Natural killer cell (primary cell): ENCODE results near the gene HCFC1. TPM values are rescaled to one million over a fixed set of nuclear protein-coding genes. Genes with fewer than 3 reads are reported as not detected.
A peak's percentile ranks its signal among the peaks of the same experiment; 100 is the strongest.

Experiments
- ATAC-seq, 3 donors: fragments of 150-1000 bp in 2 of 3; fragments of 200-7000 bp in 1 of 3; cut with Tn5 transposase; 1 replicate in 1 of 3; 2 replicates in 2 of 3; pipeline ENCODE4 v1.10.0; 2021; ENCODE audit warnings: mild to moderate bottlenecking in 2 of 3, moderate library complexity in 2 of 3
- DNase-seq, 2 donors: peaks; one replicate each; pipeline versions ENCODE4 v3.0.0 to v3.0.0-alpha.2; 2013 to 2021; ENCODE audit warnings: mixed read lengths in 1 of 2
- H3K27ac ChIP-seq: one replicate; pipeline ENCODE4 v1.5.1; 2013; ENCODE audit warnings: mild to moderate bottlenecking, low read length
- H3K27me3 ChIP-seq: one replicate; pipeline ENCODE4 v1.6.1; 2013; ENCODE audit warnings: low read length; ENCODE audit not compliant: control insufficient read depth, insufficient read depth
- H3K36me3 ChIP-seq: one replicate; pipeline ENCODE4 v1.6.1; 2013; ENCODE audit warnings: low read length; ENCODE audit not compliant: control insufficient read depth, insufficient read depth
- H3K4me1 ChIP-seq: one replicate; pipeline ENCODE4 v1.6.1; 2013; ENCODE audit warnings: low read length; ENCODE audit not compliant: control insufficient read depth, insufficient read depth
- H3K4me3 ChIP-seq: one replicate; pipeline ENCODE4 v1.5.1; 2013; ENCODE audit warnings: low read length
- H3K9me3 ChIP-seq: one replicate; pipeline ENCODE4 v1.6.1; 2013; ENCODE audit warnings: low read length; ENCODE audit not compliant: control insufficient read depth, insufficient read depth
- H3K27ac Mint-ChIP-seq, 2 donors: one replicate each; pipeline ENCODE4 v1.8.0; 2022; ENCODE audit warnings: mild to moderate bottlenecking in 2 of 2, mixed read lengths in 2 of 2, moderate library complexity in 1 of 2
- H3K27me3 Mint-ChIP-seq, 2 donors: one replicate each; pipeline ENCODE4 v1.8.0; 2022; ENCODE audit warnings: low read depth in 2 of 2, mixed read lengths in 2 of 2
- H3K36me3 Mint-ChIP-seq: one replicate; pipeline ENCODE4 v1.8.0; 2022; ENCODE audit warnings: mixed read lengths
- H3K4me1 Mint-ChIP-seq, 2 donors: one replicate each; pipeline ENCODE4 v1.8.0; 2022; ENCODE audit warnings: mixed read lengths in 2 of 2
- H3K4me3 Mint-ChIP-seq: one replicate; pipeline ENCODE4 v1.8.0; 2022; ENCODE audit warnings: mild to moderate bottlenecking, moderate library complexity, mixed read lengths
- H3K9me3 Mint-ChIP-seq, 2 donors: one replicate each; pipeline ENCODE4 v1.8.0; 2022; ENCODE audit warnings: mixed read lengths in 2 of 2
- WGBS: methylation state at CpG from one replicate; pipeline ENCODE4 v1.1.7; 2013; ENCODE audit warnings: missing lambda C conversion rate; ENCODE audit not compliant: insufficient coverage; 5-methylcytosine and 5-hydroxymethylcytosine counted together
- intact Hi-C: fragments of 100-400 bp; cut with micrococcal nuclease; formaldehyde crosslinking; loops from one replicate; pipeline ENCODE4 v1.14.2; 2022
- total RNA-seq, 4 donors: library from RNA; stranded (reverse); fragments of 120-200 nt in 1 of 4; gene quantifications; one replicate each; pipeline versions ENCODE4 v1.2.3 to v1.2.4, GENCODE V29; 2013 to 2022
- TF ChIP-seq, protein P1 (sequence below): fragments of 200-600 bp; IDR thresholded peaks from one replicate; pipeline ENCODE4 v1.8.0; 2022; ENCODE audit warnings: antibody characterized with exemption

HCFC1 gene
- total RNA-seq, 3 donors from 2014 or later (not counting 1 experiment from before 2014, with no cell fraction given), result 65.2 to 76.7 (median 67.5) TPM

DNA sequence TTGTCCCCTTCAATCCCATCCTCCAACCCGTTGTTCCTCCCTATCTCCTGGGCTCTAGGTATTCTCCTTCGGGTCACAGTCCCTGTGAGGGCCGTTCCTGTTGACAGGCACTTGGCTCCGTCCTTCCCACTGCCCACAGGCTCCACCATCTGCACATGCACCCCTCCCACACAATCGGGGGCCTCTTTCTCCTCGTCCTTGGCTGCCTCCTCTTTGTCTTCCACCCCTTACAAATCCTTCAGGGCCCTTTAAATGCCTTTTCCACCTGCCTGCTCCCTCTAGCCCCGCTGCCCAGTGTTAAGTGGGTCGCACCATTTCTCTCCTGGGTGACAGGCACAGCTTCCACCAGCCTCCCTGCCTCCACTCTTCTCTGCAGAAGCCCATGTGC, 69.9 kb downstream of the HCFC1 start:
- H3K4me3 Mint-ChIP-seq, result peak overlapping the region; percentile 55
- H3K4me1 Mint-ChIP-seq, result peaks cover 30 to 53% of the 10 kb centered on the region in 2 donors
- no peaks in the 10 kb centered on the region for H3K9me3 ChIP-seq
- H3K27me3 Mint-ChIP-seq, result no peaks in the 10 kb centered on the region
- H3K4me3 ChIP-seq, result no peak overlapping the region
- H3K27ac ChIP-seq, result no peak overlapping the region
- no peak for ATAC-seq
- no peaks in the 10 kb centered on the region for H3K36me3 Mint-ChIP-seq
- intact Hi-C loops, result no loop called here
- TF ChIP-seq, protein P1, sequence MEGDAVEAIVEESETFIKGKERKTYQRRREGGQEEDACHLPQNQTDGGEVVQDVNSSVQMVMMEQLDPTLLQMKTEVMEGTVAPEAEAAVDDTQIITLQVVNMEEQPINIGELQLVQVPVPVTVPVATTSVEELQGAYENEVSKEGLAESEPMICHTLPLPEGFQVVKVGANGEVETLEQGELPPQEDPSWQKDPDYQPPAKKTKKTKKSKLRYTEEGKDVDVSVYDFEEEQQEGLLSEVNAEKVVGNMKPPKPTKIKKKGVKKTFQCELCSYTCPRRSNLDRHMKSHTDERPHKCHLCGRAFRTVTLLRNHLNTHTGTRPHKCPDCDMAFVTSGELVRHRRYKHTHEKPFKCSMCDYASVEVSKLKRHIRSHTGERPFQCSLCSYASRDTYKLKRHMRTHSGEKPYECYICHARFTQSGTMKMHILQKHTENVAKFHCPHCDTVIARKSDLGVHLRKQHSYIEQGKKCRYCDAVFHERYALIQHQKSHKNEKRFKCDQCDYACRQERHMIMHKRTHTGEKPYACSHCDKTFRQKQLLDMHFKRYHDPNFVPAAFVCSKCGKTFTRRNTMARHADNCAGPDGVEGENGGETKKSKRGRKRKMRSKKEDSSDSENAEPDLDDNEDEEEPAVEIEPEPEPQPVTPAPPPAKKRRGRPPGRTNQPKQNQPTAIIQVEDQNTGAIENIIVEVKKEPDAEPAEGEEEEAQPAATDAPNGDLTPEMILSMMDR, result no peak
- no peak for DNase-seq
- no peaks in the 10 kb centered on the region for H3K27me3 ChIP-seq
- no peaks in the 10 kb centered on the region for H3K36me3 ChIP-seq
- WGBS, result 64% methylated on average over 8 of the region's 8 CpGs
- peaks cover 65% of the 10 kb centered on the region for H3K4me1 ChIP-seq
- H3K27ac Mint-ChIP-seq, result peak overlapping the region in 1 of 2 donors; percentile 76
- no peaks in the 10 kb centered on the region for H3K9me3 Mint-ChIP-seq

DNA sequence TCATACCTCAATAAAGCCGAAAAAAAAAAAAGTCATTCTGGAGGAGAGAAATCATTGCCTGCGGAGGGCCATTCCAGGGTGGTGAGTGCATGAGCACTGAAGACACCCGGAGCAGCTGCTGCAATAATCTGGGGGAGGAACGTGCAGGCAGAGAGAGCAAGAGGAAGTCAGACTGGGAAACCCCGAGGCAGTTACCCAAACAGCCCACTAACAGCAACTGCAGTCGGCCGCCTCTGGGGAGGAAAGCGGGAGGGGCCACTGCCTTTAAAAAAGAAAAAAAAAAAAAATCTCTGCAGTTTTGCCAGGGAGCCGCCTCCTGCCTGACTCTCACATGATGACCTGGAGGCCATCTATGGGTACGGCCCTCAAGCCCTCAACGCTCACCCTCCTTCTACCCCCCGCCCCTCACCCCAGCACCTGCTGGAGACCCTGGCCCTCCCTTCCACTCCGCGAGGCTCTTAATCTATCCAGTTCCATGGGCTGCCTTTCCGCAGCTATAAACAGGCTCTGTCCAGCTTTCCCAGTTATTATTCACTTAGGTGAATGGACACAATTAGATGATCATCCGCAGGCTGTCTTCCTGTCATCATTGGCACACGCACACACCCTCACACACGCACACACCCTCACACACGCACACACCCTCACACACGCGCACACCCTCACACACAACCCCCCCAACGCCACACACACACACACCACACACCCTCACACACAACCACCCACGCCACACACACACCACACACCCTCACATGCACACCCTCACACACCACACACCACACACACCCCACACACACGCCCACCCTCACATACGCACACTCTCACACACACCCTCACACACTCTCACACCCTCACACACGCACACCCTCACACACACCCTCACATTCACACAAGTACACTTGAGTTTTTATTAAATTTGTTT, 70.5 kb downstream of the HCFC1 start:
- H3K27me3 ChIP-seq, result no peaks in the 10 kb centered on the region
- H3K36me3 ChIP-seq, result no peaks in the 10 kb centered on the region
- DNase-seq (peak; percentile 32 to 85), ATAC-seq (peak; percentile 87 to 91 (median 91))
- H3K4me3 Mint-ChIP-seq, result peak overlapping the region; percentile 59
- intact Hi-C loops, result no loop called here
- H3K27me3 Mint-ChIP-seq, result no peaks in the 10 kb centered on the region
- H3K9me3 Mint-ChIP-seq, result no peaks in the 10 kb centered on the region
- H3K4me1 Mint-ChIP-seq, result peaks cover 24 to 46% of the 10 kb centered on the region in 2 donors
- H3K27ac ChIP-seq, result no peak overlapping the region
- TF ChIP-seq, protein P1, result no peak
- H3K36me3 Mint-ChIP-seq, result no peaks in the 10 kb centered on the region
- no peak overlapping the region for H3K4me3 ChIP-seq
- peak overlapping the region in 1 of 2 donors; percentile 76 for H3K27ac Mint-ChIP-seq
- H3K9me3 ChIP-seq, result no peaks in the 10 kb centered on the region
- WGBS, result 23% methylated on average over 22 of the region's 26 CpGs
- H3K4me1 ChIP-seq, result peaks cover 59% of the 10 kb centered on the region

DNA sequence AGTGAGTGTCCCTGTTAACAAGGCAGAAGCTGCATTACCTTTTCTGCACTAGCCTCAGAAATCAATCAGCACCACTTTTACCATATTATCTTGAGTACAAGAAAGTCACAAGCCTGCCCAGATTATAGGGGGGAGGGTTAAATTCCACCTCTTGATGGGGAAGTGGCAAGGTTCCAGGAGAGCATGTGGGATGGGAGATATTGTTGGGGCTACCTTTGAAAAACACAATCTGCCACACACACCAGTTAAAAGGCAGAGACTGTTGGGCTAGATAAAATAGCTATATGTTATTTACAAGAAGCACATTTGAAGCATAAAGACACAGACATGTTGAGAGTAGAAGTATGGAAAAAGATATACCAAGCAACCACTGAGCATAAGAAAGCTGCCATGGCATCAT, 73.7 kb downstream of the HCFC1 start:
- no peak overlapping the region for H3K27ac Mint-ChIP-seq
- peaks cover 16 to 21% of the 10 kb centered on the region in 2 donors for H3K4me1 Mint-ChIP-seq
- no peak overlapping the region for H3K27ac ChIP-seq
- no peak overlapping the region for H3K4me3 ChIP-seq
- H3K4me3 Mint-ChIP-seq, result no peak overlapping the region
- no peaks in the 10 kb centered on the region for H3K36me3 Mint-ChIP-seq
- TF ChIP-seq, protein P1, result no peak
- ATAC-seq (no peak), DNase-seq (no peak)
- H3K4me1 ChIP-seq, result peaks cover 27% of the 10 kb centered on the region
- H3K9me3 ChIP-seq, result no peaks in the 10 kb centered on the region
- no peaks in the 10 kb centered on the region for H3K9me3 Mint-ChIP-seq
- peaks cover 5 to 8% of the 10 kb centered on the region in 2 donors for H3K27me3 Mint-ChIP-seq
- intact Hi-C loops, result no loop called here
- H3K36me3 ChIP-seq, result no peaks in the 10 kb centered on the region
- H3K27me3 ChIP-seq, result no peaks in the 10 kb centered on the region

Other genes starting within 250 kb of the HCFC1 start
- 100 to 1,000 TPM; 109 to 131 (median 119) TPM for gene BCAP31, start 247.4 kb downstream of the HCFC1 start, total RNA-seq
- 10 to 100 TPM; 12.2 to 13.9 (median 13.8) TPM for gene ABCD1, start 247.0 kb downstream of the HCFC1 start, total RNA-seq
- gene PLXNB3, start 207.6 kb downstream of the HCFC1 start, total RNA-seq, result 1 to 10 TPM in 2 of 3 donors, not detected in 1; 1.2 to 1.3 TPM
- gene SRPK3, start 190.8 kb downstream of the HCFC1 start, total RNA-seq, result not detected
- 10 to 100 TPM; 70.1 to 76.5 (median 71.1) TPM for gene IDH3G, start 177.4 kb downstream of the HCFC1 start, total RNA-seq
- gene SSR4, start 177.2 kb downstream of the HCFC1 start, total RNA-seq, result 100 to 1,000 TPM; 160 to 280 (median 189) TPM
- gene PDZD4, start 141.3 kb downstream of the HCFC1 start, total RNA-seq, result 100 to 1,000 TPM; 101 to 177 (median 157) TPM
- under 1 TPM in 2 of 3 donors, not detected in 1; 0.23 to 0.98 TPM for gene L1CAM, start 85.6 kb downstream of the HCFC1 start, total RNA-seq
- not detected for gene AVPR2, start 67.1 kb downstream of the HCFC1 start, total RNA-seq
- gene ARHGAP4, start 45.6 kb downstream of the HCFC1 start, total RNA-seq, result 100 to 1,000 TPM; 352 to 398 (median 384) TPM
- 10 to 100 TPM; 63.4 to 82.3 (median 73.1) TPM for gene NAA10, start 36.8 kb downstream of the HCFC1 start, total RNA-seq
- gene RENBP, start 27.2 kb downstream of the HCFC1 start, total RNA-seq, result 10 to 100 TPM; 14.3 to 17.1 (median 15.2) TPM
- gene TMEM187, start 936 bp upstream of the HCFC1 start, total RNA-seq, result 1 to 10 TPM; 1.2 to 4.3 (median 1.4) TPM
- 100 to 1,000 TPM in 2 of 3 donors, 10 to 100 TPM in 1; 87.5 to 114 (median 107) TPM for gene IRAK1, start 48.1 kb upstream of the HCFC1 start, total RNA-seq
- 100 to 1,000 TPM; 177 to 198 (median 182) TPM for gene MECP2, start 125.9 kb upstream of the HCFC1 start, total RNA-seq
- gene OPN1LW, start 172.4 kb upstream of the HCFC1 start, total RNA-seq, result not detected
- not detected for gene OPN1MW, start 210.8 kb upstream of the HCFC1 start, total RNA-seq
- gene OPN1MW2, start 247.9 kb upstream of the HCFC1 start, total RNA-seq, result not detected